ENCODE data around the gene COL27A1. TPM values are rescaled to one million over a fixed set of nuclear protein-coding genes. Genes with fewer than 3 reads are reported as not detected.
A peak's percentile ranks its signal among the peaks of the same experiment; 100 is the strongest.

Gene COL27A1
- total RNA-seq, 1 donor from 2014 or later = 65.1 TPM

DNA sequence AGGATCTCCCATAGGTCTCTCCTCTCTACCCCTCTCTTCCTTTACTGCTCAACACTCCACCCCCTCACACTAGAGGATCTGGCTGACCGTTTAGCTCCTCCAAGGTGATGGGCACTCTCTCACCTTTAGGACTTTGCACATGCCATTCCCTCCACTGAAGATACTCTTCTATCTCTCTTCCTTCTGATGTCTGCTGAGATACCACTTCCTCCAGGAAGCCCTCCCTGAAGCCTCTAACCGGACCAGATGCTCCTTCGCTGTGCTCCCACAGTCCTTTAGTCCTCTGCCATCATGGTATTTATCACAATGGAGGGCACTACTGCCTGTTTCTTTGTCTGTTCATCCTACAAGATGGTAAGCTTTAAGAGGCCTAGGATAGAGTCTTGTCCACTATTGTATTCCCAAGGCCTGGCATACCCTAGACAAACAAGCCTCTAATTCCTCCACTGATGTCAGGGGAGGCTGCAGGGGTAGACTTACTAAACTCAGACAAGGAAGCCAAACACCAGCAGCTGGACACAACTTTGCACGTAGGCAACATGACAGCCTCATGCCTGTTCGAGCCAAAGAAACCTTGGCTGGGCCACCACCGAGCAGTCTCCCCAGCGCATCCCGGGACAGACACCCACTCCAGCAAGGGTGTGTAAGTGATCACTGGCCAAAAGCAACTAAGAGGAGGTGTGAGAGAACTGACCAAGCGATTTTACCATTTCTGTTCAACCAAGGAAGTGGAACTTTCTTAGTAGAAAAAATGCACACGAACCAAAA is 194.6 kb downstream of the COL27A1 start:
- H3K27ac Mint-ChIP-seq = peak overlapping the region; percentile 46
- H3K27me3 Mint-ChIP-seq = no peaks in the 10 kb centered on the region
- no peak for TF ChIP-seq CTCF (conservative IDR thresholded peaks at IDR 0.05)
- peaks cover 12% of the 10 kb centered on the region for H3K4me1 Mint-ChIP-seq (ENCODE audit: unreplicated experiment)
- H3K36me3 Mint-ChIP-seq = peaks cover 10% of the 10 kb centered on the region
- no peak overlapping the region for H3K4me3 Mint-ChIP-seq
- no peaks in the 10 kb centered on the region for H3K9me3 Mint-ChIP-seq
- no peak for DNase-seq (ENCODE audit: extremely low spot score, unreplicated experiment)

GRCh38 chr9:114350636-114351401 is 195.5 kb downstream of the COL27A1 start:
- DNase-seq (ENCODE audit: extremely low spot score, unreplicated experiment) = no peak
- Mint-ChIP-seq H3K4me1 (ENCODE audit: unreplicated experiment) (peaks cover 12% of the 10 kb centered on the region), H3K9me3 (no peaks in the 10 kb centered on the region), H3K27ac (no peak overlapping the region), H3K4me3 (no peak overlapping the region), H3K36me3 (peaks cover 9% of the 10 kb centered on the region), H3K27me3 (no peaks in the 10 kb centered on the region)
- TF ChIP-seq CTCF (conservative IDR thresholded peaks at IDR 0.05) = no peak

DNA sequence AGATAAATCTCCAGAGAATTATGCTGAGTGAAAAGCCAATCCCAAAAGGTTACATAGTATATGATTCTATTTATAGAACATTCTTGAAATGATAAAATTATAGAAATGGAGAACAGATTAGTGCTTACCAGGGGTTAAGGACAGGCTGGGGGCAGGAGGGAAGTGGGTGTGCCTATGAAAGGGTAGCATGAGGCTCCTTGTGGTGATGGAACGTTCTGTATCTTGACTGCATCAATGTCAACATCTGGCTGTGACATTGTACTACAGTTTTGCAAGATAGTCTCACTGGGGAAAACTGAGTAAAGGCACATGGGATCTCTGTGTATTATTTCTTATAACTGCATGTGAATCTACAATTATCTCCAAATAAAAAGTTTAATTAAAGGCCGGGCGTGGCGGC is 196.6 kb downstream of the COL27A1 start:
- no peak for DNase-seq (ENCODE audit: extremely low spot score, unreplicated experiment)
- no peak overlapping the region for H3K27ac Mint-ChIP-seq
- no peaks in the 10 kb centered on the region for H3K27me3 Mint-ChIP-seq
- H3K36me3 Mint-ChIP-seq = peaks cover 9% of the 10 kb centered on the region
- no peak overlapping the region for H3K4me3 Mint-ChIP-seq
- peaks cover 12% of the 10 kb centered on the region for H3K4me1 Mint-ChIP-seq (ENCODE audit: unreplicated experiment)
- no peaks in the 10 kb centered on the region for H3K9me3 Mint-ChIP-seq
- TF ChIP-seq CTCF (conservative IDR thresholded peaks at IDR 0.05) = no peak

GRCh38 chr9:114355821-114356220 is 200.5 kb downstream of the COL27A1 start:
- H3K4me1 Mint-ChIP-seq (ENCODE audit: unreplicated experiment) = no peaks in the 10 kb centered on the region
- H3K4me3 Mint-ChIP-seq = no peak overlapping the region
- no peak overlapping the region for H3K27ac Mint-ChIP-seq
- H3K9me3 Mint-ChIP-seq = no peaks in the 10 kb centered on the region
- no peak for DNase-seq (ENCODE audit: extremely low spot score, unreplicated experiment)
- H3K27me3 Mint-ChIP-seq = no peaks in the 10 kb centered on the region
- TF ChIP-seq CTCF (conservative IDR thresholded peaks at IDR 0.05) = no peak
- peaks cover 7% of the 10 kb centered on the region for H3K36me3 Mint-ChIP-seq

- DNase-seq (ENCODE audit: extremely low spot score, unreplicated experiment) = no peak
- H3K27ac Mint-ChIP-seq = no peak overlapping the region
- H3K4me3 Mint-ChIP-seq = no peak overlapping the region
- no peak for TF ChIP-seq CTCF (conservative IDR thresholded peaks at IDR 0.05)
- H3K4me1 Mint-ChIP-seq (ENCODE audit: unreplicated experiment) = no peaks in the 10 kb centered on the region
- no peaks in the 10 kb centered on the region for H3K27me3 Mint-ChIP-seq
- peaks cover 14% of the 10 kb centered on the region for H3K36me3 Mint-ChIP-seq
- H3K9me3 Mint-ChIP-seq = no peaks in the 10 kb centered on the region
Observed at GRCh38 chr9:114356792-114357191, 201.5 kb downstream of the COL27A1 start.

Data from type B pancreatic cell (in vitro differentiated cells).